Hepatocyte (in vitro differentiated cells): ENCODE measurements around the gene FBXO9. TPM values are rescaled to one million over a fixed set of nuclear protein-coding genes. Genes with fewer than 3 reads are reported as not detected.

Experiments used
- DNase-seq: peaks from one replicate; pipeline ENCODE4 v3.0.0-alpha.2; 2016; ENCODE audit warnings: low spot score
- H2AFZ ChIP-seq: fragments of 200-600 bp; sonication (generic); 2 replicates; pipeline ENCODE4 v1.6.0; 2016; ENCODE audit warnings: antibody characterized with exemption, mild to moderate bottlenecking
- H3K27ac ChIP-seq: fragments of 200-600 bp; sonication (generic); 2 replicates; pipeline ENCODE4 v1.5.1; 2016; ENCODE audit warnings: mild to moderate bottlenecking
- H3K27me3 ChIP-seq: fragments of 200-600 bp; sonication (generic); 2 replicates; pipeline ENCODE4 v1.6.1; 2016
- H3K36me3 ChIP-seq: fragments of 200-600 bp; sonication (generic); replicated peaks from 2 replicates; pipeline ENCODE4 v1.5.1; 2016; ENCODE audit warnings: low read depth; ENCODE audit not compliant: insufficient read depth
- H3K4me1 ChIP-seq: fragments of 200-600 bp; sonication (generic); 2 replicates; pipeline ENCODE4 v1.5.1; 2016; ENCODE audit warnings: mild to moderate bottlenecking, moderate library complexity; ENCODE audit not compliant: insufficient read depth
- H3K4me2 ChIP-seq: fragments of 200-600 bp; sonication (generic); 2 replicates; pipeline ENCODE4 v1.6.0; 2016
- H3K4me3 ChIP-seq: fragments of 200-600 bp; sonication (generic); 2 replicates; pipeline ENCODE4 v1.5.1; 2016; ENCODE audit warnings: mild to moderate bottlenecking
- H3K79me2 ChIP-seq: fragments of 200-600 bp; sonication (generic); 2 replicates; pipeline ENCODE4 v1.6.0; 2017; ENCODE audit warnings: mild to moderate bottlenecking
- H3K9me2 ChIP-seq: fragments of 200-600 bp; sonication (generic); replicated peaks from 2 replicates; pipeline ENCODE4 v1.6.0; 2017; ENCODE audit warnings: mild to moderate bottlenecking; ENCODE audit not compliant: insufficient read depth
- H3K9me3 ChIP-seq: fragments of 200-600 bp; sonication (generic); 2 replicates; pipeline ENCODE4 v1.5.1; 2016; ENCODE audit warnings: low read depth, mild to moderate bottlenecking
- H4K20me1 ChIP-seq: fragments of 200-600 bp; sonication (generic); 2 replicates; pipeline ENCODE4 v1.6.0; 2016; ENCODE audit warnings: mild to moderate bottlenecking; ENCODE audit not compliant: insufficient read depth, poor library complexity, severe bottlenecking
- EZH2 ChIP-seq: fragments of 200-600 bp; sonication (generic); IDR thresholded peaks from 2 replicates; pipeline ENCODE4 v1.6.1; 2016; ENCODE audit warnings: antibody characterized with exemption, mild to moderate bottlenecking, borderline replicate concordance
- EZH2phosphoT487 ChIP-seq: fragments of 200-600 bp; sonication (generic); IDR thresholded peaks from one replicate; pipeline ENCODE4 v1.6.1; 2018; ENCODE audit warnings: antibody characterized with exemption, mild to moderate bottlenecking, low read depth, moderate library complexity; ENCODE audit not compliant: unreplicated experiment, severe bottlenecking
- WGBS: methylation state at CpG from one replicate; pipeline ENCODE4 v1.1.6; 2016; ENCODE audit warnings: low lambda C conversion rate; ENCODE audit errors: missing lambda C conversion rate; 5-methylcytosine and 5-hydroxymethylcytosine counted together
- polyA plus RNA-seq: library from polyadenylated mRNA; unstranded; fragments of >200 nt; fragmentation: Nextera tagmentation; extraction: Ambion mirVana; gene quantifications from 2 replicates; pipeline ENCODE4 v1.2.1, GENCODE V29; 2016
- total RNA-seq: library from RNA; depleted of rRNA; stranded (reverse); fragments of >200 nt; gene quantifications from 2 replicates; pipeline ENCODE4 v1.2.3, GENCODE V29; 2014
- TF ChIP-seq, protein P1 (sequence below): fragments of 200-600 bp; sonication (generic); IDR thresholded peaks from 2 replicates; pipeline ENCODE4 v1.5.1; 2016; ENCODE audit warnings: antibody characterized with exemption, mild to moderate bottlenecking; ENCODE audit not compliant: poor library complexity

The FBXO9 gene
- total and polyA plus RNA-seq, 2 experiments from 2014 or later = 33.3 to 79.8 TPM

DNA sequence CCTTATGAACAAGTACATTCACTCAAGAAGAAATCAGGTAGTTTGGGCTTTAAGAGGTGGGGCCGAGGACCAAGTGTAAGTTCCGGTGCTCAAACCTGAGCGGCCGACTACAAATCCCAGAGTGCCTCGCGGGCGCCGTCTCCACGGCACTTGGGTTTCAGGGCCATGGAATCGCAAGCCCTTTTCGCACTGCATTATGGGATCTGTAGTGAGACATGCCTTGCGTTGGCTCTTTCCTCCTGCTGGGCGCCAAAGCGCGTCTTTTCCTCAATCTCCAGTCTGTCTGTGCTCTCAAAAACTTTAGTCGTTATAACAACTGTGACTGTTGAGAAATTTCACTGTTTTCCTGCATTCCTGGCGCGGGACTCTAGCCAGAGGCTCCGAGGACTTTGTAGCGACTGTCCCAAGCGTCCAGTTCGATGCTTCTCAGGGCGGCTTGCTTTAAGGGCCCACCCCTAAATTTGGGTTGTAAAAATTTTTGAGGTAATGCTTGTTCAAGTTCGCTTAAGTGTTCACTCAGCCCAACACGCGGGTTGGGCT, 408 bp upstream of the FBXO9 start:
- no peak for TF ChIP-seq EZH2
- TF ChIP-seq, protein P1, sequence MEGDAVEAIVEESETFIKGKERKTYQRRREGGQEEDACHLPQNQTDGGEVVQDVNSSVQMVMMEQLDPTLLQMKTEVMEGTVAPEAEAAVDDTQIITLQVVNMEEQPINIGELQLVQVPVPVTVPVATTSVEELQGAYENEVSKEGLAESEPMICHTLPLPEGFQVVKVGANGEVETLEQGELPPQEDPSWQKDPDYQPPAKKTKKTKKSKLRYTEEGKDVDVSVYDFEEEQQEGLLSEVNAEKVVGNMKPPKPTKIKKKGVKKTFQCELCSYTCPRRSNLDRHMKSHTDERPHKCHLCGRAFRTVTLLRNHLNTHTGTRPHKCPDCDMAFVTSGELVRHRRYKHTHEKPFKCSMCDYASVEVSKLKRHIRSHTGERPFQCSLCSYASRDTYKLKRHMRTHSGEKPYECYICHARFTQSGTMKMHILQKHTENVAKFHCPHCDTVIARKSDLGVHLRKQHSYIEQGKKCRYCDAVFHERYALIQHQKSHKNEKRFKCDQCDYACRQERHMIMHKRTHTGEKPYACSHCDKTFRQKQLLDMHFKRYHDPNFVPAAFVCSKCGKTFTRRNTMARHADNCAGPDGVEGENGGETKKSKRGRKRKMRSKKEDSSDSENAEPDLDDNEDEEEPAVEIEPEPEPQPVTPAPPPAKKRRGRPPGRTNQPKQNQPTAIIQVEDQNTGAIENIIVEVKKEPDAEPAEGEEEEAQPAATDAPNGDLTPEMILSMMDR = no peak
- TF ChIP-seq EZH2phosphoT487 = no peak
- no peaks in the 10 kb centered on the region for H3K27me3 ChIP-seq
- H3K4me2 ChIP-seq = peak overlapping the region; percentile 89
- peaks cover 27% of the 10 kb centered on the region for H3K4me1 ChIP-seq
- H3K4me3 ChIP-seq = peak overlapping the region; percentile 48
- H3K27ac ChIP-seq = peak overlapping the region; percentile 81
- no peaks in the 10 kb centered on the region for H4K20me1 ChIP-seq
- no peaks in the 10 kb centered on the region for H3K36me3 ChIP-seq
- H3K79me2 ChIP-seq = peaks cover 53% of the 10 kb centered on the region
- H3K9me3 ChIP-seq = no peaks in the 10 kb centered on the region
- under 1% methylated on average over 26 of the region's 26 CpGs for WGBS
- H2AFZ ChIP-seq = peak overlapping the region; percentile 81
- no peaks in the 10 kb centered on the region for H3K9me2 ChIP-seq
- peak; percentile 98 for DNase-seq

GRCh38 chr6:53066077-53066417, 843 bp downstream of the FBXO9 start:
- Histone ChIP-seq H3K4me1 (peaks cover 27% of the 10 kb centered on the region), H3K4me2 (peak overlapping the region; percentile 89), H3K9me2 (no peaks in the 10 kb centered on the region), H2AFZ (peak overlapping the region; percentile 81), H3K27me3 (no peaks in the 10 kb centered on the region), H3K4me3 (peak overlapping the region; percentile 48), H3K36me3 (no peaks in the 10 kb centered on the region), H3K9me3 (no peaks in the 10 kb centered on the region), H3K79me2 (peaks cover 53% of the 10 kb centered on the region), H3K27ac (peak overlapping the region; percentile 81), H4K20me1 (no peaks in the 10 kb centered on the region)
- TF ChIP-seq, protein P1 = no peak
- TF ChIP-seq EZH2 (no peak), EZH2phosphoT487 (no peak)
- peak; percentile 63 for DNase-seq
- 2% methylated on average over 18 of the region's 19 CpGs for WGBS

- Histone ChIP-seq H4K20me1 (no peaks in the 10 kb centered on the region), H3K4me1 (peaks cover 24% of the 10 kb centered on the region), H3K27me3 (no peaks in the 10 kb centered on the region), H3K4me3 (peak overlapping the region; percentile 48), H3K9me3 (no peaks in the 10 kb centered on the region), H3K79me2 (peaks cover 60% of the 10 kb centered on the region), H3K27ac (peak overlapping the region; percentile 5), H3K4me2 (peak overlapping the region; percentile 89), H2AFZ (no peak overlapping the region), H3K9me2 (no peaks in the 10 kb centered on the region), H3K36me3 (no peaks in the 10 kb centered on the region)
- 79% methylated on average over 4 of the region's 4 CpGs for WGBS
- TF ChIP-seq, protein P1 = no peak
- no peak for TF ChIP-seq EZH2phosphoT487
- no peak for TF ChIP-seq EZH2
- no peak for DNase-seq
Observed at GRCh38 chr6:53066874-53067706, 1.9 kb downstream of the FBXO9 start.
